OCI-LY7 (cell line): ENCODE results near the gene RAE1. TPM values are rescaled to one million over a fixed set of nuclear protein-coding genes. Genes with fewer than 3 reads are reported as not detected.

Experiments
- BruUV-seq: library from RNA; stranded (reverse); fragments of 400-500 nt; replicated peaks from 2 replicates; lab custom pipeline; 2021; lab: Mats Ljungman, UMichigan
- CTCF ChIA-PET: fragments of 300-600 bp; sonication (Branson Sonifier 250); formaldehyde crosslinking; loops from one replicate; lab custom pipeline; 2022; ENCODE audit warnings: antibody characterized with exemption; ENCODE audit not compliant: unreplicated experiment; lab: Charles Lee
- POLR2A ChIA-PET: fragments of 300-600 bp; sonication (Branson Sonifier 250); formaldehyde crosslinking; loops from one replicate; lab custom pipeline; 2022; ENCODE audit warnings: antibody characterized with exemption; lab: Charles Lee
- DNase-seq: peaks from one replicate; pipeline ENCODE4 v3.0.0-alpha.2; 2015; ENCODE audit warnings: low spot score
- H2AFZ ChIP-seq: fragments of 200-600 bp; sonication (generic), shearing (Covaris generic); 2 replicates; pipeline ENCODE4 v1.6.1; 2014; ENCODE audit warnings: mild to moderate bottlenecking, antibody characterized with exemption, low read length, moderate library complexity
- H3K27ac ChIP-seq: fragments of 200-600 bp; sonication (generic); 2 replicates; pipeline ENCODE4 v1.5.1; 2014; ENCODE audit warnings: mixed run types, low read depth, mild to moderate bottlenecking, moderate library complexity, low read length, inconsistent platforms; ENCODE audit not compliant: poor library complexity, severe bottlenecking
- H3K36me3 ChIP-seq: fragments of 200-600 bp; sonication (generic); 2 replicates; pipeline ENCODE4 v1.6.1; 2014; ENCODE audit warnings: mild to moderate bottlenecking, antibody characterized with exemption, low read length, moderate library complexity, mixed read lengths; ENCODE audit not compliant: insufficient read depth
- H3K4me1 ChIP-seq: fragments of 200-600 bp; sonication (generic); 2 replicates; pipeline ENCODE4 v1.5.1; 2014; ENCODE audit warnings: mild to moderate bottlenecking, low read length; ENCODE audit not compliant: insufficient read depth, poor library complexity, severe bottlenecking
- H3K4me2 ChIP-seq: fragments of 200-600 bp; sonication (generic); 2 replicates; pipeline ENCODE4 v1.6.1; 2014; ENCODE audit warnings: mild to moderate bottlenecking, low read length
- H3K4me3 ChIP-seq: fragments of 200-600 bp; sonication (generic); 2 replicates; pipeline ENCODE4 v1.5.1; 2014; ENCODE audit warnings: mild to moderate bottlenecking, low read depth, low read length; ENCODE audit not compliant: poor library complexity, severe bottlenecking
- H3K79me2 ChIP-seq: fragments of 200-600 bp; sonication (generic); 2 replicates; pipeline ENCODE4 v1.6.1; 2016; ENCODE audit warnings: low read depth, mild to moderate bottlenecking, low read length, moderate library complexity, mixed read lengths; ENCODE audit not compliant: insufficient read depth
- H3K9me2 ChIP-seq: fragments of 200-600 bp; sonication (generic); 2 replicates; pipeline ENCODE4 v1.6.1; 2016; ENCODE audit warnings: mild to moderate bottlenecking, low read length, mixed read lengths; ENCODE audit not compliant: insufficient read depth
- H3K9me3 ChIP-seq: fragments of 200-600 bp; sonication (generic); 2 replicates; pipeline ENCODE4 v1.6.1; 2014; ENCODE audit warnings: mild to moderate bottlenecking, mixed run types, low read length, mixed read lengths
- H4K20me1 ChIP-seq: fragments of 200-600 bp; sonication (generic); 2 replicates; pipeline ENCODE4 v1.6.1; 2014; ENCODE audit warnings: mild to moderate bottlenecking, antibody characterized with exemption, low read length, moderate library complexity, mixed read lengths; ENCODE audit not compliant: insufficient read depth
- EZH2phosphoT487 ChIP-seq: fragments of 200-600 bp; sonication (generic); IDR thresholded peaks from 2 replicates; pipeline ENCODE4 v1.6.1; 2018; ENCODE audit warnings: low read depth, borderline replicate concordance, mild to moderate bottlenecking, mixed run types, antibody characterized with exemption, low read length, moderate library complexity, mixed read lengths
- intact Hi-C: fragments of 100-400 bp; cut with micrococcal nuclease; formaldehyde crosslinking; loops from one replicate; pipeline ENCODE4 v1.10.0; 2022; ENCODE audit not compliant: unreplicated experiment
- total RNA-seq, 2 experiments: library from RNA; depleted of rRNA in 1 of 2; stranded (reverse); fragments of >200 nt in 1 of 2; shearing (Covaris generic) in 1 of 2; gene quantifications; 2 replicates each; pipeline ENCODE4 v1.2.3, GENCODE V29; 2014 to 2022
- TF ChIP-seq, protein P1 (sequence below): fragments of 200-600 bp; sonication (generic); conservative IDR thresholded peaks from 2 replicates; pipeline ENCODE4 v1.5.1; 2014; ENCODE audit warnings: mild to moderate bottlenecking, antibody characterized with exemption, low read length, moderate library complexity, mixed read lengths

The RAE1 gene
- total RNA-seq, 2 experiments from 2014 or later = 55.0 to 57.4 TPM

- peaks cover 87% of the 10 kb centered on the region for H3K36me3 ChIP-seq
- no peak overlapping the region for H3K4me2 ChIP-seq
- POLR2A ChIA-PET = interaction anchor here (0.9 to 1.2 kb wide), 3 partner anchors 11 to 119 kb away, joined by 3 to 4 read pairs (median 4); no protein-coding TSS in a partner anchor
- H4K20me1 ChIP-seq = no peaks in the 10 kb centered on the region
- no peak overlapping the region for H3K27ac ChIP-seq
- intact Hi-C loops = no loop called here
- H3K4me1 ChIP-seq = peaks cover 33% of the 10 kb centered on the region
- H3K9me2 ChIP-seq = no peaks in the 10 kb centered on the region
- H3K79me2 ChIP-seq = no peaks in the 10 kb centered on the region
- CTCF ChIA-PET = no interaction called here
- no peak overlapping the region for H2AFZ ChIP-seq
- no peak for TF ChIP-seq EZH2phosphoT487
- TF ChIP-seq, protein P1, sequence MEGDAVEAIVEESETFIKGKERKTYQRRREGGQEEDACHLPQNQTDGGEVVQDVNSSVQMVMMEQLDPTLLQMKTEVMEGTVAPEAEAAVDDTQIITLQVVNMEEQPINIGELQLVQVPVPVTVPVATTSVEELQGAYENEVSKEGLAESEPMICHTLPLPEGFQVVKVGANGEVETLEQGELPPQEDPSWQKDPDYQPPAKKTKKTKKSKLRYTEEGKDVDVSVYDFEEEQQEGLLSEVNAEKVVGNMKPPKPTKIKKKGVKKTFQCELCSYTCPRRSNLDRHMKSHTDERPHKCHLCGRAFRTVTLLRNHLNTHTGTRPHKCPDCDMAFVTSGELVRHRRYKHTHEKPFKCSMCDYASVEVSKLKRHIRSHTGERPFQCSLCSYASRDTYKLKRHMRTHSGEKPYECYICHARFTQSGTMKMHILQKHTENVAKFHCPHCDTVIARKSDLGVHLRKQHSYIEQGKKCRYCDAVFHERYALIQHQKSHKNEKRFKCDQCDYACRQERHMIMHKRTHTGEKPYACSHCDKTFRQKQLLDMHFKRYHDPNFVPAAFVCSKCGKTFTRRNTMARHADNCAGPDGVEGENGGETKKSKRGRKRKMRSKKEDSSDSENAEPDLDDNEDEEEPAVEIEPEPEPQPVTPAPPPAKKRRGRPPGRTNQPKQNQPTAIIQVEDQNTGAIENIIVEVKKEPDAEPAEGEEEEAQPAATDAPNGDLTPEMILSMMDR = no peak
- H3K4me3 ChIP-seq = no peak overlapping the region
- BruUV-seq = no TSS peak
- H3K9me3 ChIP-seq = no peaks in the 10 kb centered on the region
- DNase-seq = no peak
These were observed 28.2 kb downstream of the RAE1 start for GRCh38 chr20:57379263-57379647.

- no TSS peak for BruUV-seq
- ChIA-PET POLR2A (interaction anchor here (0.9 to 1.2 kb wide), 3 partner anchors 10 to 118 kb away, joined by 3 to 4 read pairs (median 4); no protein-coding TSS in a partner anchor), CTCF (no interaction called here)
- no peaks in the 10 kb centered on the region for H3K9me2 ChIP-seq
- peaks cover 78% of the 10 kb centered on the region for H3K36me3 ChIP-seq
- peaks cover 29% of the 10 kb centered on the region for H3K4me1 ChIP-seq
- H3K27ac ChIP-seq = no peak overlapping the region
- no peaks in the 10 kb centered on the region for H4K20me1 ChIP-seq
- no peak overlapping the region for H3K4me3 ChIP-seq
- H3K4me2 ChIP-seq = no peak overlapping the region
- H3K79me2 ChIP-seq = no peaks in the 10 kb centered on the region
- H2AFZ ChIP-seq = no peak overlapping the region
- intact Hi-C loops = no loop called here
- DNase-seq = no peak
- TF ChIP-seq, protein P1 = no peak
- no peak for TF ChIP-seq EZH2phosphoT487
- no peaks in the 10 kb centered on the region for H3K9me3 ChIP-seq
These were observed 29.2 kb downstream of the RAE1 start for GRCh38 chr20:57380081-57380750.
